Islet precursor cell (in vitro differentiated cells): Measurements from ENCODE around the gene DUSP6.
"Not testable (repeated sequence)": the region's sequence is repeated elsewhere in the genome, so short reads cannot be mapped to it uniquely, and the experiment has no call there.

Experiments used
- DNase-seq: peaks from one replicate; pipeline ENCODE4 v3.0.0-alpha.2; 2018

DUSP6 gene

DNA sequence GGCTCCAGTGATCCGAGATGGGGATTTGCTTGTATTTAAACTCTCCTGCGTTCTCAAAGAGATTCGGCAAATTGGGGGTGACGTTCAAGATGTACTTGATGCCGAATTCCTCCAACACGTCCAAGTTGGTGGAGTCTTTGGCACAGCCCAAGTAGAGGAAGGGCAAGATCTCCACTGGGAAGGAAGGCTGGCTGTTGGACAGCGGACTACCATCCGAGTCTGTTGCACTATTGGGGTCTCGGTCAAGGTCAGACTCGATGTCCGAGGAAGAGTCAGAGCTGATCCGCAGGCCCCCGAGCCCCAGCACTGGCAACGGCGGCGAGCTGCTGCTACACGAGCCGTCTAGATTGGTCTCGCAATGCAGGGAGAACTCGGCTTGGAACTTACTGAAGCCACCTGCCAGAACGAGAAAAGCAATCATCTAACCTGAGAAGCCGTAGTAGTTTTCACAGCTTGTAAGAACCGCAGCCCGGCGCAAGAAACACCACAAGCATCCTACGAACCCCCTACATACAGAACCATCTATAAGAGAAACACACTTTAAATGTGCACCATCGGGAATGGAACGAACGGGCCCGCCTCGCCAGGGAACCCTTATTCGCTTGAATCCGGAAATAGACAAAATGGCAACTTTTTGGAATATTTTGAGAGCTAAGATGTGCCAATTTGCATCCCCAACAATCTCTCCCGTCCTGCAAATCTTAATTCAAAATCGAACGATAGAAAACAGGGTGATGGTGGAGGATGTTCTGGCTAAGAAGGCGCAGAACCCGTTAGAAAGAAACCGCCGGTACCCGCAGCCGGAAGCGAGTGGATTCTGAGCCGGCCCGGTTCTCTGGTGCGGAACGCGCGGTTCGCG, 1.4 kb downstream of the DUSP6 start:
- no peak for DNase-seq

DNA sequence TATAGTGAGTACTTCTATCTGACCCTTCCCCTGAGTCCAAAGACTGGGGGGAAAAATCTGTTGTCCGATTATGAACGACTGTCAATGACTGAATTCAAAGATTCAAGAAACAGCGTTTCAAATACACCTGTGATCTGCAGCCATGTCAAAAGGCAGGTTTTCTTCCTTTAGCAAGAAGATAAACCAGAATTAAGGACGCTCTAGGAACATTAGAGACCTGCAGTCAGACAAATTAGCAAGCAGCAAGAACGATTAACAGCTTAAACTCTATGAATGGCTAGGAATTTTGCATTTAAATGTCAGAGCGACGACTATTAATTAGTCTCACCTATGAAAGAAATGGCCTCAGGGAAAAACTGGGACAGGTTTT, 2.1 kb downstream of the DUSP6 start:
- DNase-seq, result no peak

- DNase-seq, result peak; percentile 80
Observed at GRCh38 chr12:89349814-89350213, 2.5 kb downstream of the DUSP6 start.

- DNase-seq, result no peak
Observed at GRCh38 chr12:89348894-89349699, 3.2 kb downstream of the DUSP6 start.

GRCh38 chr12:89347325-89347829, 4.9 kb downstream of the DUSP6 start:
- no peak for DNase-seq

GRCh38 chr12:89346741-89347324, 5.5 kb downstream of the DUSP6 start:
- DNase-seq, result no peak

DNA sequence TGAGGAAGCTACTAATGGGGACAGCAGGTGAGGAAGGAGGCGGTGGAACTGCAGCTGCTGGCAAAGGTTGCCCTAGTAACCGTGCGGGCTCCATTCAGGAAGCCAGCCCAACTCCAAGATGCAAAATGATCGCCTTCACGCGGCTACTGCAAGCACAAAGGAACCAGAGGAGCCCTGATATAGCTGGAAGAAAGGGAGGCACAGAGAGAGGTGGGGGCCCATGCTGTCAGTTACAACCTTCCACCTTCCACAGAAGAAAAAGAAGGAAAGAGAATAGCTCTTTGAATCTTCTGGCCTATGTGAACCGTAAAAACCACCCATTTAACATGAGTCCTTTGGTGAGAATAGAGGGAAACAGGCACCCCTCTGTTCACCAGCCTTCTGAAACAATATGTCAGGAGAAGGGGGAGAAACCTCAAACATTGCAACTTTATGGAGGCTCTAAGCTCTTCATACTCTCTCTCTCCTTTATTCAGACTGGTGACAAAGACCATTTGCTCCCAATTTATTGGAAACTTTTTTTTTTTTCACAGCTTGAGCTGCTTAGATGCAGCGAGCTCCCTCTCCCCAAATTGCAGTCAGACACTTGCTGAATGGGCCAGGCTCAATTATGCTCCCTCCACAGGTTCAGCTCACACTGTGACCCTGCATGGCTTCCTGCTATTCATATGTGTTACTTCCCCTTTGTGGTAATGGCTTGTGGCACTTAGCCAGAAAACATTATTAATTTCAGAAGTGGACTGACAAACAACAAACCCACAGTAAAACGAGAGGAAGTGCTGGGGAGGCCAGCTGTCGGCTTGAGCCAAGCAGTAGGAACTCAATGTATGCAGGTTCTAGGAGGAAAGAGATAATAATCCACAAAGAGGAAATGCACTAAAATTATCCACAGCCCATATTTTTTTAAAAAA, 6.2 kb downstream of the DUSP6 start:
- peak; percentile 89 for DNase-seq

DNA sequence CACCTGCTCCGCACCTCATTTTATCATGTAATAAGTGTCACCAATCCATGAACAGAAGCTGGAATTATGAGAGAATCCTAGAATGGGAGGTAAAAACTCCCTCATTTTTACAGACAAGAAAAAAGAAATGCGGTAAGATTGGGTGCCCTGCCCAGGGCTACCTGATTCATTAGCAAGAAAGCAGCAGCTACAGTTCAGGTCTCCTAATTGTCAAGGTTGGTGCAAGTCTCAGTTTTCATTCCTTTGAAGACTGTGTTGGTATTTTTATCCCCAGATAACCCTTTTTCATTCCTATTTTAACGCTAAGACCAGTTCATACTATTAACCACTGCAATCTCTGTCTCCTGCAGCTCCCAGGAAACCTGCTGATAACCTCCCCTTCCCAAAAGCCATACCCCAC, 6.9 kb downstream of the DUSP6 start:
- DNase-seq, result no peak

GRCh38 chr12:89344862-89345202, 7.5 kb downstream of the DUSP6 start:
- DNase-seq, result no peak

GRCh38 chr12:89344043-89344861, 8.0 kb downstream of the DUSP6 start:
- DNase-seq, result no peak

- no peak for DNase-seq
Observed at GRCh38 chr12:89343127-89343526, 9.2 kb downstream of the DUSP6 start.

DNA sequence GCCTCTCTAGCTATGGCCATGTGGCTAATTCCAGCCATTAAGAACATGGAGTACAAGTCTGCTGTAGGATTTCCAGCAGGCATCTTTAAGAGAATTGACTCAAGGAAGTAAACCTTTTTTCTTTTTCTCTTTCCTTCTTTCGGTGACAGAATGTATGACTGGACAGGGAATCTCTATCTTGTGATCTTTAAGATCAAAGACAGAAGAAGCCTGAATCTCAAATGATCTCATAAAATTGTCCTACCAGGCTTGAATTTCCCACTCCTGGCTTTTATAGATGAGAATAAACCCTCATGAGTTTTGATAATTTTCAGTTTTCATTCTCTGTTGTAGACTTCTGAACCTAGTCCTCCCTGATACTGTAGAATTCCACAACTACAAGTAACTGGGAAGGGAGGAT, 11.4 kb downstream of the DUSP6 start:
- no peak for DNase-seq

- DNase-seq, result no peak
Observed at GRCh38 chr12:89339526-89339925, 12.8 kb downstream of the DUSP6 start.

DNA sequence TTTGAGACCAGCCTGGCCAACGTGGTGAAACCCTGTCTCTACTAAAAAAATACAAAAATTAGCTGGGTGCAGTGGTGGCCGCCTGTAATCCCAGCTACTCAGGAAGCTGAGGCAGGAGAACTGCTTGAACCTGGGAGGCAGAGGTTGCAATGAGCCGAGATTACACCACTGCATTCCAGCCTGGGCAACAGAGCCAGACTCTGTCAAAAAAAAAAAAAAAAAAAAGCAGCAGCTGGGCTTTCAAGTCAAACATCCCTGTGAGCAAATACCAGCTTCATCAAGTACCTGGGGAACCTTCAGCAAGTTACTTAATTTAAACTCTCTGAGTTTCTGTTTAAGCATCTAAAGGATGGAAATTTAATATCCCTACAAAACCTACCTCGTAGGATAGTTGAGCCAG, 15.2 kb downstream of the DUSP6 start:
- not testable (repeated sequence) for DNase-seq

DNA sequence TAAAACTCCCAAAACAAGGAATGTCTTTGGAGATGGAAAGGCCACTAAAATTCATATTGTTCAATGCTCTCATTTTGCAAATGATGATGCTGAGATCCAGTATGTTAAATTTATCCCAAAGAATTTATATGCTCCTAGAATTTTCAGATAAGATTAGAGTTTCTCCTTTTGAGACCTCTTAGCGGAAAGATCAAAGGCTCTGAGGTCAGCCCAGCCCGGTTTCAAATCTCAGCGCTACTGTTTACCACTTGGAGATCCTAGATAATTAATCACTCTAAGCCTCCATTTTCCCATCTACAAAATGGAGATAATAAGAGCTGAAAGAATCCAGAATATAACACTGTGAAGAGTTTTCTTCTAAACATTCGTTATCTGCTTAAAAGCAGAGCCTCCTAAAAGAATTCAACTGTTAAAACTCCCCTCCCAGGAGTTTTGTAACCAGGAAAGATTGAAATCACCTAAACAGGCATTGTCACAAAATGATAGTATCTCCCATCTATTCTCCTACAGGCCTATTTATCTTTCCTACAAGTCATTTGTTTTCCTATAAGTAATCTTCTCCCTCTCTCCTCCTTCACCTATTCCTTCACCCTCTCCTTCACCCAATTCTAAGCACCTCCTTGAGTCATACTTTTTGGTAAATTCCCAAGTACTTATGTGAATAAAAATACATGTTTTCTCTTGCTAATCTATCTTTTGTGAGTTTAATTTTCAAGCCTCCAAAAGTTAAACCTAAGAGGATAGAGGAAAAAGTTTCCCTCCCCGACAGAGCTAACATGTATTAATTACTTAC, 16.7 kb downstream of the DUSP6 start:
- DNase-seq, result peak; percentile 65

DNA sequence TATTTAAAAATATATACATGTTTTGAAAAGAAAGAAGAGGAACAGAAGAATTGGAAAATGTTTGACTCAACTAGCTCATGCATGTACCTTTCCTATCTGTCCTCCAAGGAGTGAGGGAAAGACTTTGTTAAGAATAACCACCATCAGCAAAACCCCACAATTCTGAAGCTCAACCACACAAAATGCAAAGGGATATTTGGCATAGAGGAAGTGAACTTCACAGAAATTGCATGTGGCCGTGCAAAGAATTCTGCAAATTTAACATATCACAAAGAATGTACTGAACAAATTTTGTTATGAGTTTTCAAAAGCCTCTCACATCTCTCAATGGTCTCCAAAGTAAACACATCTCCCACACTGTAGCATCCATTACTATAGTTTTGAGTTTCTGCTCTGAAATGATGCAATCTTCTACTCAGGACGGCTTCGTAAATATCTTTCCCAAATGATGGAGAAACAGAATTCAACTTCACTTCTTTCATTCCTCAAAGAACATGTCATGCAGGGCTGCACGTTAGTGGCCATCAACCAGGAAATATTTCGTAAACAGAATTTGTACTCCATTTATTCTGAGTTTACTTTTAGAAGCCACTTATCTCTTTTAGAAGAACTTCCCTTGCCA, 17.6 kb downstream of the DUSP6 start:
- no peak for DNase-seq

DNA sequence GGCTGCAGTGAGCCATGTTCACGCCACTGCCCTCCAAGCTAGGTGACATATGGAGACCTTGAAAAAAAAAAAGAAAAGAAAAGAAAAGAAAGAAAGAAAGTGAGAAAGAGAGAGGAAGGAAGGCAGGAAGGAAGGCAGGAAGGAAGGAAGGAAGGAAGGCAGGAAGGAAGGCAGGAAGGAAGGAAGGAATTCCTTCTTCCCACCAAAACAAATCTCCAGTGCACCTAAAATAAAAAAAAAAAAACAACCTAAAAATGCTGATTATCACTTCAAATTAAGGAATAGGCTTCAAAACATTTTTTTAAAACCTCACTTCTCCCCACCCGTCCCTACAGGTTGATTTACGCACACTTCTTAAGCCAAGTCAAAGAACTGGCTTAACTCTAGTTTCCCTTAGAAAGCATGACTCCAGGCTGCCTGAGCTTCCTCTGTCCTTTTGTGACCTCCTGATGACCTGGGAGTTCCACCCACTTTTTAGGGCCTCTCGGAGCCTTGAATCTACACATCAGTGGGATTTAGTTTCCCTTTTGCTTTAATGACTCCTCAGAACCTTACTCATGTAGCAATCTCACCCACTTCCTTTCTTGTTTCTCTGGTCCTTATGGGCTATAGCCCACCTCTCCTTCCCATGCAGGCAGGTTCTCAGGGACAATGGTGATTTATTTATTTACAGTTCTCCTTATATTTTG, 18.6 kb downstream of the DUSP6 start:
- no peak for DNase-seq

DNA sequence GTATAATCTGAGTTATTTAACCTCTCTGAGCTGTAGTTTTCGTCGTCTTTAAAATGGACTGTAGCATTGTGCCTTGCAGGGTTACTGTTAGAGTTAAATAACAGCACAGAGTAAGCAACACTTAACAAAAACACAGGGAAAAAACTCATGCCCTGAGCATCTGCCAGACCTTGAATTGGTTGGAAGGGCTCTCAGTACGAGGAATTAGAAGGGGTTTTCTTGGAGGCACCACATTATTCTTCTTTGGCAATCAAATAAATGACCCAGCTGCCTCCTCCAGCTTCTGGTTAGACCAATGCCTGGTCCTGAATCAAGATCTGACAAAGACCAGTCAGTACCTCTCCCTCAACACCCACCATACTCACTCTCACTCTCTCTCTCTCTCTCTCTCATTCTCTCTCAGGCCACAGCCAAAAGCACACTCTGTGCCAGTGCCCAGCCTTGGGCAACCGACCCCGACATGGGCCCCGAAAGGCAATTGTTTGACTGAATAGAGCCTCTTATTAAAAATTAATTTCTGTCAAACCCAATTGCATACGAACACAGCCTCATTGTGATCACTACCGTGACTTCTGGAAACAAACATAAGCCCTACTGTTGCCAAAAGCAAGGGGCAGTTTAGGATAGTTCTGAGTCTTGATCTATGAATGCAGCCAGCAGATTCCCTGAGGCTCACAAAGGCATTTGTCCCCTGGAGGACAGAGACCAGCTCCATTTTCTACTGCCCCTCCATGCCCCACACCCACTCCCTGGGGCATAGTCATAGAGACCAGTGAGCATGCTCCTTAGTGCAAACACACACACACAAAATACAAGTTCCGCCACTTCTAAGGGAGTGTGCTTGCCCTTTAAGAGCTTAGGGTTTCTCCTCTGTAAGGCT, 23.9 kb downstream of the DUSP6 start:
- DNase-seq, result peak; percentile 80
